GM18526 (cell line): Measurements from ENCODE around the gene SLC25A17.

Source experiments
- POLR2A ChIP-seq: IDR thresholded peaks from 3 replicates; pipeline ENCODE4 v1.6.1; 2011; ENCODE audit not compliant: insufficient read length; ENCODE audit errors: extremely low read depth

SLC25A17 gene

DNA sequence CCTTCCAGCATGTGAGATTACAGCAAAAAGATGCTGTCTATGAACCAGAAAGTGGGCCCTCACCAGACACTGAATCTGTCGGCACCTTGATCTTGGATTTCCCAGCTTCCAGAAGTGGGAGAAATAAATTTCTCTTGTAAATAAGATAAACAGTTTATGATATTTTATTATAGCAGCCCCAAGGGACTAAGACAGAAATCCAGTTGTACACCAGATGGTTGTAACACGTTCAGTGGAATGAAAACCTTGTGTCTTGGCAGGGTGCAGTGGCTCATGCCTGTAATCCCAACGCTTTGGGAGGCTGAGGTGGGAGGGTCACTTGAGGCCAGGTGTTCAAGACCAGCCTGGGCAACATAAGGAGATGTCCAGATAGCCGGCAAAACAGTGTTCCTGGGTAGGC, 78.0 kb downstream of the SLC25A17 start:
- no peak for TF ChIP-seq POLR2A

DNA sequence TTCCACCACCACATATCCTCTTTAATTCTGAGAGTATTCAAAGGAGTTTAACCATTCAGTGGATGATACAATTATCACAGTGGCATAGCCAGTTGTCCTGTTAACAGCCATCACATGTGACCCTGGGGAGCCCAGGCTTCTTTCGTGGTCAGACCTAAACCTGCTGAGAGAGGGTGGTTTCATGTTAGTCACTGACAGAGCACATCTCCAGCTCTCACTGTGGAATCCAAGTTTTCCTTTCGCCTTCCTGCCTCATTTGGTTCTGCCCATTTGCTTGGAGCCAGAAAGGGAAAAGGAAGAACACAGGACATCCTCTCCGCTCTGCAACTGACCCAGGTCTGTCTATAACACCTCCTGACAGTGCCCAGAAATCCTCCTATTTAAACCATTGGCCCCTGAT, 79.4 kb downstream of the SLC25A17 start:
- no peak for TF ChIP-seq POLR2A

DNA sequence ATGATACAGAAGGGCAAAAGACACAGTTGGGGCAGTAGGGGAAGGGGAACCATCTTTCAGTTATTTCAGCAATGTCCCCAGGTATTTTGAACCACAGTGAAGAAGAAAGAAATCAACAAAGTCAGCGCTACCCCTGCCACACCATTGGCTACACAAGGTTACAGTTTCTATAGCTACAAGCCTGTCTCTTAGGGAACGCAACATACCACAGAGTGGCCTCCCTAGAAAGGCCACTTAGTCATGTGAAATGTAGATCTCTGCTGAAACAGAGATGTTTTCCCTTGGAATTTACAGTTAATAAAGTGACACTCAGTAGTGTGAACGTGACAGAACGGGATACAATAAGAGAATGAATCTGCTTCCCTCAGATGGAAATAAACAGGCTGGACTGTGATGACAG, 85.2 kb downstream of the SLC25A17 start:
- TF ChIP-seq POLR2A, result no peak

DNA sequence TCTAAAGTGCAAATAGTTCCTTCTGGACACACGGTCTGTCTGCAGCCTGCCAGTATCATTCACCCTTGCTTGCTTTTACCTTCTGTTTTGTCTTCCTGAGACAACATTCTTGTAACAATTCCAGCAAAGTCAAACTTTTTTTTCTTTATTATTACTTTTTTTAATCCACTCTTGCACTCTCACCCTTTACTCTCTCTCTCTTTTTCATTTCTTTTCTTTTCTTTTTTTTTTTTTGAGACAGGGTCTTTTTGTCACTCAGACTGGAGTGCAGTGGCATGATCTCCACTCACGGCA, 86.2 kb downstream of the SLC25A17 start:
- TF ChIP-seq POLR2A, result no peak

DNA sequence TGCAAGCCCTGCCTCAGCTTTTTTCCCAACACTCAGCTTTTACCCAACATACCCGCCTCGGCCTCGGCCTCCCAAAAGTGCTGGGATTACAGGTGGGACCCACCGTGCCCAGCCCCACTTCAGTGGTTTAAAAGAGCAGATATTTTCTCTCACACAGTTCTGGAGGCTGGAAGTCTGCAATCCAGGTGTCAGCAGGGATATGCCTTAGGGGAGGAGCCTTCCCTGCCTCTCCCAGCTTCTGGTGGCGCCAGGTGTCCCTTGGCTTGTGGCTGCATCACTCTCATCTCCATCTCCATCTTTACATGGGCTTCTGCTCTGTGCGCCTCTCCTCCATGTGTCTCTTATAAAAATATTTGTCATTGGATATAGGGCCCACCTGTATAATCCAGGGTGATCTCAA, 89.9 kb downstream of the SLC25A17 start:
- TF ChIP-seq POLR2A, result no peak

DNA sequence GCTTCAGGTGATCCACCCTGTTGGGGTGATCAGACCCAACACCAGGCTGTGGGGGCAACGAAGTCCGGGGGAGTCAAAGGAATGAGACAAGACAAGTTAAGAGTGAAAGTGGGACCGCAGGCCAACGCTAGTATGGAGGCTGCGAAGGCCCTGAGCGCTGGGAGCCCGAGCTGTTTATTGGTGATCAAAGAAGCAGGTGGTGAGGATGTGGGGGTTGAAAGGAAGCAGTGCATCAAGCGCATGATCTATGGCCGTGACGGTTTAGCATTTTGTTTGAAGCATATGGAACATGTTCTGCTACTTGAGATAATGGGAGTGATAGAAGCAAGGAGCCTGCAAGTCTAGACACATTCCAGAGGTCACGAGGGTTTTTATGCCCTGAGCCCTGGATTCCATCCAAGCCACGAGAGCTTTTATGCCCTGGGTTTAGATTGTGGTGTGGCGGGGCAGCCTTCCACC, 90.4 kb downstream of the SLC25A17 start:
- no peak for TF ChIP-seq POLR2A

DNA sequence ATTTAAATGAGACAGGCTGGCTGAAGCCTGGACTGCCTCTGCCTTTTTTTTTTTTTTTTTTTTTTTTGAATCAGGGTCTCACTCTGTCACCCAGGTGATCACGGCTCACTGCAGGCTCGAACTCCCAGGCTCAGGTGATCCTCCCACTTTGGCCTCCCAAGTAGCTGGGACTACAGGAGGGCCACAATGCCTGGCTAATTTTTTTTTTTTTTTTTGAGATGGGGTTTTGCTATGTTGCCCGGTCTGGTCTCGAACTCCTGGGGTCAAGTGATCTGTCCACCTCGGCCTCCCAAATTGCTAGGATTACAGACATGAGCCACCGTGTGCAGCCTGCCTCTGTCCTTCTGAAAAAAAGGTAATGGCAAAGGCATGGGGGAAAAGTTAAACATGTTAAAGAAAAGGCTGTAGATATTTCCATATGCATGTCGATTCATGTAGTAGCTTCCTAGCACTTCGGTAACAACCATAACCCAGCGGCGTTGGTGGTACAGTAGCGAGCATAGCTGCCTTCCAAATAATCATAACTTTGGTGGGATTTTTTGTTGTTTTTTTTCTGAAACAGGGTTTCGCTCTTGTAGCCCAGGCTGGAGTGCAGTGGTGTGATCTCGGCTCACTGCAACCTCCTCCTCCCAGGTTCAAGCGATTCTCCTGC, 91.1 kb downstream of the SLC25A17 start:
- no peak for TF ChIP-seq POLR2A

DNA sequence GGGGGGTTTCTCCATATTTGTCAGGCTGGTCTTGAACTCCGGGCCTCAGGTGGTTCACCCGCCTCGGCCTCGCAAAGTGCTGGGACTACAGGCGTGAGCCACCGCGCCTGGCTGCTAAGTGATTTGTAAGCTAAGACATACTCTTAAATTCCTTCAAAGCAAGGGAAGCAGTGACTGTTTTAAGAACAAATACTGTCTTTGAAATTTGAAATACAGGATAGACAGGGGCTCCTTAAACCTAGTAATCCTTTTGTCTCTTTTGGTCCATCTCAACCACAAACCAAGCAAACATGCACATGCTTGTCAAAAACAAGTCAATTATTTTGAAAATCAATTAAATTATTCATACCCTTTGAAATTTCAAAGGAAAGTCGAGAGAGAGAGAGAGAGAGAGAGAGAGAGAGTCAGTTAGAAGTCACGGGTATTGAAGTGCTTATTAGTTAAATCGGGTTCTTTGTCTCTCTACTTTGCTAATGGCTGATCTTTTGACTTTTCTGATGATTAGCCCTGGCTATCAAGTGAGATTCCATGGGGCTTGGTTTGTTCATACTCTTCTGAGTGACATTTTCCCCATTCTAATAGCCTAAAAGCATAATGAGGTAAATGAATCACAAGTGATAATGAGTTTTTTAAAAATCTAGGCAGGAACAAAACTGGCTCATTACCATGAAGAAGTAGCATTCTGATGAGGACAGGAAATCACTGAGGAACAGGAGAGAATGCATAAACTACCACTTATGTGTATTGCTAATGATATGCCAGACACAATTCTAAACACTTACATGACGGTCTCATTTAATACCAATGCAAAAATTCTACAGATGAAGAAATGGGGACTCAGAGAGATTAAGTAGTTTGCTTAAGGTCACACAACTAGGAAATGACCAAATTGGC, 91.8 kb downstream of the SLC25A17 start:
- TF ChIP-seq POLR2A, result no peak

DNA sequence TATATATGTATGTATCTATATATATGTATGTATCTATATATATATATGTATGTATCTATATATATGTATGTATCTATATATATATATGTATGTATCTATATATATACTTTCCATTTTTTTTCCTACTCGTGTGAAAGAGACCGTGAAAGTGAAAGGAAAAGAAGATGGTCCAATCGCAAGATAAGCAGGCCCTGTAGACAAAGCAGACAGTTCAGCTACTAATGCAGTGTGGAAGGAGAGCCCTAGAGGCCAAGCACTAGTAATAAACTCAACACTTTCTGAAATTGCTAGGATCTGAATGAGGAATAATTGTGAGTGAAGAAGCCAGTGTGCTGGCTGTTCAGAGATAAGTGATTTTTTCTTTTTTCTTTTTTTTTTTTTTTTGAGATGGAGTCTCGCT, 92.6 kb downstream of the SLC25A17 start:
- no peak for TF ChIP-seq POLR2A

DNA sequence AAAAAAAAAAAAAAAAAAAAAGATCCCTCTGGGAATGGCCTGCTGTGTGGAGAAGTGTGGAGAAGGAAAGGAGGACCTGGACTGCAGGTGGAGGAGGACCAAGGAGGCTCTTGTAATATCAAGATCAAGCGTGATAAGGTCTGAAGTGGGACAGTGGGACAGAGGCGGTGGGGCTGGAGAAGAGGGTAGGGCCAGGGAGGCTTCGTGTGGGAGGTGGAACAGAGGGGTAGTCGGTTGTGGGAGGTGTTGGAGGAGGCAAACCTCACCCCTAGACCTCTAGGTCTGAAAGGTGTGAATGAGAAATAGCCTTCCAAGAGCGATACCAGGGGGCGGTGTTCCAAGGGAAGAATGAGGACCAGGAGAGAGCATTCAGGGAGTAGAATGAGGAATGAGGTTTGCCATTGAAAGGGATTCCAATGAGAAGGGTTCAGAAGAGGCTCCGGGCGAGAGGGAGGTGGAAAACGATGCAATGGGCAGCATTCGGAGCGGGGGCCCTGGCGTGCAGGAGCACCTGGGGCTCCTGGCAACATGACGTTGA, 95.7 kb downstream of the SLC25A17 start:
- TF ChIP-seq POLR2A, result no peak

DNA sequence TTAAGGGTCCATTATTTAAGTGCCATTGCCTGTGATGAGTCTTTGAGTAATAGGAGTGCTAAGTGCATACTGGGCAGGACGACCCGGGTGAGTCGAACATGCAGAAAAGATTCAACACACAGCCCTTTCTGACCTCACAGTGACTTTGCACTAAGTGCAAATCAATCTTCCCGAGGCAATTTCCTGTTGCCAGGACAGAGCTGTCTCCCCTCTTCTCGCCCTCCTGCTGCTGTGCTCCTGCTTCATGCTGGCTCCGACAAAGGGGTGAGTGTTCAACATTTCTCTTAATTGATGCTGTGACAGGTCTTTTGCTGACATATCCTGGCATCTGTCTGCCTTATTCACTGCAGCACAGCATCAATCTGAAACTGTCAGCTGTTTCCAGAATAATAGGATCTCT, 97.9 kb downstream of the SLC25A17 start:
- TF ChIP-seq POLR2A, result no peak

DNA sequence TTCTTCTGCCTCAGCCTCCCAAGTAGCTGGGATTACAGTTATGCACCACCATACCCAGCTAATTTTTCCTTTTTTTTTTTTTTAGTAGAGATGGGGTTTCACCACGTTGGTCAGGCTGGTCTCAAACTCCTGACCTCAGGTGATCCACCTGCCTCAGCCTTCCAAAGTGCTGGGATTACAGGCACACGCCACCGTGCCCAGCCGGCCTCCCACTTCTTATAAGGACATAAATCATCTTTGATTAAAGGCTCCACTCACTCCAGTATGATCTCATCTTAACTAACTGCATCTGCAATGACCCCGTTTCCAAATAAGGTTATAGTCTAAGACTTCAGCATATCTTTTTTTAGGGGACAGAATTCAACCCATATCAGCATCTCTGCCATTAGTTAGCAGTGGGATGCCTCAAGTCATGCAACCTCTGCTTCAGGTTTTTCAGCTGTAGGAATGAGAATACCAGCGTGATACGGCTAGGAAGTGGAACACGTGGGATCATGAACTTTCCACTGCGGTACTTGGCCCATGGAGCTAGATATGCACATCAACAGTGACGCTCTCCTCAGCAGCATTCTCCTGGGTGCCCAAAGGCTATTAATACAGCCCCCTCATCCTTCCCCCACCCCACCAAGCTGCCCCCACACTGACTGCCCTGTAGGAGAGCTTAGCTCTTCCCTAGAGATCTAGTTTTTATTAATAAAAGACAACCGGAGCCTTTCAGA, 98.4 kb downstream of the SLC25A17 start:
- no peak for TF ChIP-seq POLR2A
